Mononuclear cell (primary cell): ENCODE results near the gene MTA2. TPM values are rescaled to one million over a fixed set of nuclear protein-coding genes. Genes with fewer than 3 reads are reported as not detected.

Source experiments
- H3K27me3 ChIP-seq: 2 replicates; pipeline ENCODE4 v1.6.0; 2011; ENCODE audit warnings: low read length, control low read depth; ENCODE audit not compliant: insufficient read depth
- H3K4me1 ChIP-seq: 2 replicates; pipeline ENCODE4 v1.5.1; 2011; ENCODE audit warnings: mild to moderate bottlenecking, low read length, control low read depth; ENCODE audit not compliant: insufficient read depth
- H3K4me3 ChIP-seq: 2 replicates; pipeline ENCODE4 v1.5.1; 2011; ENCODE audit warnings: mild to moderate bottlenecking, low read length, moderate library complexity
- H3K9me3 ChIP-seq: 2 replicates; pipeline ENCODE4 v1.5.1; 2011; ENCODE audit warnings: low read depth, mild to moderate bottlenecking, control low read depth, low read length
- total RNA-seq: library from RNA; depleted of rRNA; stranded (reverse); fragments of >200 nt; gene quantifications from one replicate; pipeline ENCODE4 v1.2.3, GENCODE V29; 2012

Gene MTA2
- total RNA-seq, 1 donor: 102 TPM

- H3K4me1 ChIP-seq: peaks cover 73% of the 10 kb centered on the region
- H3K4me3 ChIP-seq: peak overlapping the region; percentile 89
- no peaks in the 10 kb centered on the region for H3K27me3 ChIP-seq
- H3K9me3 ChIP-seq: no peaks in the 10 kb centered on the region
Measured at GRCh38 chr11:62543680-62544444, 57.8 kb downstream of the MTA2 start.

Other genes with a start within 250 kb of the MTA2 start
- gene SCGB1A1, start 182.8 kb downstream of the MTA2 start, total RNA-seq: not detected
- 281 TPM for gene AHNAK, start 55.1 kb downstream of the MTA2 start, total RNA-seq
- 2,066 TPM for gene EEF1G, start 28.0 kb downstream of the MTA2 start, total RNA-seq
- 3.3 TPM for gene TUT1, start 10.3 kb downstream of the MTA2 start, total RNA-seq
- gene EML3, start 10.9 kb upstream of the MTA2 start, total RNA-seq: 32.2 TPM
- 1.3 TPM for gene ROM1, start 11.4 kb upstream of the MTA2 start, total RNA-seq
- 15.7 TPM for gene B3GAT3, start 20.1 kb upstream of the MTA2 start, total RNA-seq
- 50.1 TPM for gene GANAB, start 44.7 kb upstream of the MTA2 start, total RNA-seq
- gene INTS5, start 51.4 kb upstream of the MTA2 start, total RNA-seq: 12.4 TPM
- gene C11orf98, start 63.3 kb upstream of the MTA2 start, total RNA-seq: 4.9 TPM
- 58.0 TPM for gene CSKMT, start 63.4 kb upstream of the MTA2 start, total RNA-seq
- 1.3 TPM for gene UQCC3, start 69.8 kb upstream of the MTA2 start, total RNA-seq
- gene LBHD1, start 70.4 kb upstream of the MTA2 start, total RNA-seq: 5.9 TPM
- 136 TPM for gene UBXN1, start 77.2 kb upstream of the MTA2 start, total RNA-seq
- gene LRRN4CL, start 87.7 kb upstream of the MTA2 start, total RNA-seq: not detected
- 14.9 TPM for gene BSCL2, start 105.6 kb upstream of the MTA2 start, total RNA-seq
- gene GNG3, start 105.8 kb upstream of the MTA2 start, total RNA-seq: not detected
- 13.3 TPM for gene HNRNPUL2, start 125.6 kb upstream of the MTA2 start, total RNA-seq
- gene TTC9C, start 126.6 kb upstream of the MTA2 start, total RNA-seq: 7.5 TPM
- gene ZBTB3, start 152.3 kb upstream of the MTA2 start, total RNA-seq: 5.7 TPM
- 32.0 TPM for gene POLR2G, start 159.7 kb upstream of the MTA2 start, total RNA-seq
- 7.3 TPM for gene TAF6L, start 169.5 kb upstream of the MTA2 start, total RNA-seq
- gene TMEM179B, start 185.5 kb upstream of the MTA2 start, total RNA-seq: 25.8 TPM
- 8.5 TPM for gene TMEM223, start 190.1 kb upstream of the MTA2 start, total RNA-seq
- 169 TPM for gene NXF1, start 203.6 kb upstream of the MTA2 start, total RNA-seq
- gene STX5, start 230.2 kb upstream of the MTA2 start, total RNA-seq: 48.2 TPM
- gene TEX54, start 231.0 kb upstream of the MTA2 start, total RNA-seq: 2.4 TPM
- gene WDR74, start 237.7 kb upstream of the MTA2 start, total RNA-seq: 143 TPM